Measurements from ENCODE around the gene CD99L2. TPM values are rescaled to one million over a fixed set of nuclear protein-coding genes. Genes with fewer than 3 reads are reported as not detected.
"Not testable (repeated sequence)": the region's sequence is repeated elsewhere in the genome, so short reads cannot be mapped to it uniquely, and the experiment has no call there.

CD99L2 gene
- total RNA-seq, 2 donors from 2014 or later: 12.3 to 15.4 TPM

GRCh38 chrX:150880808-150881165 is 17.7 kb downstream of the CD99L2 start:
- Histone ChIP-seq H3K36me3 (no peaks in the 10 kb centered on the region), H3K4me1 (no peaks in the 10 kb centered on the region), H3K4me3 (no peak overlapping the region), H3K9me3 (no peaks in the 10 kb centered on the region), H3K9ac (ENCODE audit: low read depth in 2 of 2, low read length in 2 of 2) (no peak overlapping the region), H3K27ac (no peak overlapping the region), H3K27me3 (no peaks in the 10 kb centered on the region)
- no peak for TF ChIP-seq CTCF (IDR thresholded peaks at IDR 0.05)
- no peak for DNase-seq
- intact Hi-C loops (cut with DNase I): no loop called here

DNA sequence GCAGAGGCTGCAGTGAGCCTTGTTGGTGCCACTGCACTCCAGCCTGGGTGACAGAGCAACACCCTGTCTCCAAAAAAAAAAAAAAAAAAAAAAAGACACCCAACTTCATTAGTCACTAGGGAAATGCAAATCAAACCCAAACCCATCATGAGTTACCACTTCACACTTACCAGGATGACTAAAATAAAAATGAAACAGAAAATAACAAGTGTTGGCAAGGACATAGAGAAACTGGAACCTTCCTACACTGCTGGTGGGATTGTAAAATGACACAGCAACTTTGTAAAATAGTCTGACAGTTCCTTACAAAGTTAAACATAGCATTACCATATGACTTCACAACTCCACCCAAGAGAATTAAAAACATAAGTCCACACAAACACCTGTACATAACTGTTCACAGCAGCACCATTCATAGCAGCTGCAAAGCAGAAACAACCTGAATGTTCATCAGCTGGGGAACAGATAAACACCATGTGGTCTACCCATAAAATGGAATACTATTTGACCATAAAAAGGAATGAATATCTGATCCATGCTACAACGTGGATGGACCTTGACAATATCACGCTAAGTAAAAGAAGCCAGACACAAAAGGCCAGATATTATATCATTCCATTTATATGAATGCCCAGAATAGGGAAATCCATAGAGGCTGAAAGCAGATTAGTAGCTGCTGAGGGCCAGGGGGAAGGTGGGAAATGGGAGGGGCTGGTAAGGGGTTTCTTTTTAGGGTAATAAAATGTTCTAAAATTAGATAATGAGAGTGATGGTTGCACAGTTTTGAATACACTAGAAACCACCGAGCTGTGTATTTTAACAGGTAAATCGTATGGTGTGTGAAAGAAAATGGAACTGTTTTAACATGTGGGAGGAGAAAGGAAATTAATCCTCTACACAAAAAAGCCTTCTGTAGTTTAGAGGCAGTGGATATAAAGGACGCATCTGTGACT is 18.3 kb downstream of the CD99L2 start:
- no peaks in the 10 kb centered on the region for H3K27me3 ChIP-seq
- no peak for DNase-seq
- no peak for TF ChIP-seq CTCF (IDR thresholded peaks at IDR 0.05)
- no peak overlapping the region for H3K9ac ChIP-seq (ENCODE audit: low read depth in 2 of 2, low read length in 2 of 2)
- no peaks in the 10 kb centered on the region for H3K36me3 ChIP-seq
- H3K27ac ChIP-seq: no peak overlapping the region
- H3K4me3 ChIP-seq: no peak overlapping the region
- intact Hi-C loops (cut with DNase I): no loop called here
- H3K9me3 ChIP-seq: no peaks in the 10 kb centered on the region
- H3K4me1 ChIP-seq: no peaks in the 10 kb centered on the region

DNA sequence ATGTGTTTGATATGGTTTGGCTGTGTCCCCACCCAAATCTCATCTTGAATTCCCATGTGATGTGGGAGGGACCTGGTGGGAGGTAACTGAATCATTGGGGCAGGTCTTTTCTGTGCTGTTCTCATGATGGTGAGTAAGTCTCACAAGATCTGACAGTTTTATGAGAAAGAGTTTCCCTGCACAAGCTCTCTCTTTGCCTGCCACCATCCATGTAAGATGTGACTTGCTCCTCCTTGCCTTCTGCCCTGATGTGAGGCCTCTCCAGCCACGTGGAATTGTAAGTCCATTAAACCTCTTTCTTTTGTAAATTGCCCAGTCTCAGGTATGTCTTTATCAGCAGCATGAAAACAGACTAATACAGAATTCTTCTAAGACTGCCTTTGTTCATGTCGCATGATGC is 22.8 kb downstream of the CD99L2 start:
- H3K27me3 ChIP-seq; intact Hi-C loops (cut with DNase I); H3K4me1 ChIP-seq; H3K9ac ChIP-seq (ENCODE audit: low read depth in 2 of 2, low read length in 2 of 2); DNase-seq; H3K27ac ChIP-seq; H3K36me3 ChIP-seq; H3K9me3 ChIP-seq; H3K4me3 ChIP-seq: not testable (repeated sequence)

DNA sequence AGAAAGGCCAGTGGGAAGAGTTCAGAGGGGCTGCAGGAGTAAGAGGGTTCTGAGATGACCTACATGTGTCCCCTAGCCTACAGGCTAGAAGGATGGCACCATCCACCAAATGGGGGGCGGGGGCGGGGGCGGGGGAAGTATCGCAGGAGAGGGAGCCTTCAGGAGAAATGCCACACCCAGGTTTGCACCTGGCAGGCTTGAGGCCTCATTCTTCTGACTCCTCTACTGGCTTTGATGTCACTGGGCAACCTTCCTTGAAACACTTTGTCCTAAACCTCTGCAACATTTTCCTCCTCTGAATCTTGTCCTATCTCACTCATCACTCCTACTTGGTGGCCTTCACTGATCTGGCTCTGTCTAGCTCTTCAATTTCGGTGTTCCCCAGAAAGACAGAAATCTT is 24.0 kb downstream of the CD99L2 start:
- Histone ChIP-seq H3K4me1 (no peaks in the 10 kb centered on the region), H3K9me3 (no peaks in the 10 kb centered on the region), H3K36me3 (no peaks in the 10 kb centered on the region), H3K27ac (no peak overlapping the region), H3K9ac (ENCODE audit: low read depth in 2 of 2, low read length in 2 of 2) (no peak overlapping the region), H3K27me3 (no peaks in the 10 kb centered on the region), H3K4me3 (no peak overlapping the region)
- no peak for DNase-seq
- no peak for TF ChIP-seq CTCF (IDR thresholded peaks at IDR 0.05)
- intact Hi-C loops (cut with DNase I): no loop called here

DNA sequence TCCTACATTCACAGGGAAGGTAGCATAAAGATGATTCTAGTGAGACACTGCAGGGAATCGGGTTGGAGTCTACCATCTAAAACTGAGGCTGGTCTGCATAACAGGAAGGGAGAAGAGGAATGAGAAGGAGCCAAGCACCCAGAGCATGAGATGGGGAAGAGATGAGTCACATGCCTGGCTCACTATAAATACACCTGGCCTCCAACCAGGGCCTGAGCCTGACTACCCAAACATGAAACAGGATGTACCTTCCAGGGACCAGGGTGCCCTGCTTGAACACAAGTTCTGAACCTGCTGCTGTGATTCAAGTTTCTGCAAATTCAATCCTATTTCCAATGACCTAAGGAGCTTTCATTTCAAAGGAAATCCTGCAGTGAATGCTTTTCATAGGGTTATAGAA is 24.9 kb downstream of the CD99L2 start:
- H3K9me3 ChIP-seq: no peaks in the 10 kb centered on the region
- intact Hi-C loops (cut with DNase I): no loop called here
- no peaks in the 10 kb centered on the region for H3K4me1 ChIP-seq
- no peak overlapping the region for H3K9ac ChIP-seq (ENCODE audit: low read depth in 2 of 2, low read length in 2 of 2)
- no peak for TF ChIP-seq CTCF (IDR thresholded peaks at IDR 0.05)
- no peak overlapping the region for H3K27ac ChIP-seq
- no peaks in the 10 kb centered on the region for H3K27me3 ChIP-seq
- no peak overlapping the region for H3K4me3 ChIP-seq
- DNase-seq: no peak
- no peaks in the 10 kb centered on the region for H3K36me3 ChIP-seq

DNA sequence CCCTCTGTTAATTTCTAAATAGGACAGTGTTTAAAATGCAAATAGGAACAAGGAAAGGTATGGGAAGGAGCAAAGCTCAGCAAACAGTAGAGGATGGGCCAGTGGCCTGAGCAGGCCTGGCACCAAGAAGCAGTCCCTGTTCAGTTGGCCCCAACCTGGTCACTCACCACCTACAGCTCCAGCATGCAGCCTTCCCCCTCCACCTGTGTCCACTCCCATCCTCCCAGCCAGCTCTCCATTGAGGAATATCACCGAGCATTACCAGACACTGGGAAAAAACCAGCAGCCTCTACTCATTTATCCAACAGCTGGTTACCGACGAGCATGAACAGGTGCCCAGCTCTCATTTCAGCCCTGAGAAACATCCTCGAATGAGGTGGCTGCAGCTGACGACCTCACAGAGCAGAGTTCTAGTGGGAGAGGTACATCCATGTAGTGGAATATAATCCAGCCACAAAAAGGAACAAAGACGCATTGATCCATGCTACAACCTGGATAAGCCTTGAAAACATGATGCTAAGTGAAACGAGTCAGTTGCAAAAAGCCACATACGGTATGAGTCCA is 25.6 kb downstream of the CD99L2 start:
- no peak for TF ChIP-seq CTCF (IDR thresholded peaks at IDR 0.05)
- H3K27me3 ChIP-seq: no peaks in the 10 kb centered on the region
- H3K27ac ChIP-seq: no peak overlapping the region
- H3K36me3 ChIP-seq: no peaks in the 10 kb centered on the region
- no peak overlapping the region for H3K9ac ChIP-seq (ENCODE audit: low read depth in 2 of 2, low read length in 2 of 2)
- intact Hi-C loops (cut with DNase I): no loop called here
- no peaks in the 10 kb centered on the region for H3K9me3 ChIP-seq
- DNase-seq: no peak
- H3K4me3 ChIP-seq: no peak overlapping the region
- H3K4me1 ChIP-seq: no peaks in the 10 kb centered on the region
